GM13976 (cell line): ENCODE data around the gene FAXDC2.

Experiments
- DNase-seq: peaks from one replicate; pipeline ENCODE4 v3.0.0; 2012; ENCODE audit warnings: low spot score
- CTCF ChIP-seq: IDR thresholded peaks from 2 replicates; pipeline ENCODE4 v1.5.1; 2012; ENCODE audit warnings: borderline replicate concordance, mild to moderate bottlenecking; ENCODE audit not compliant: insufficient read depth; ENCODE audit errors: extremely low read depth, missing control alignments, control extremely low read depth
- in situ Hi-C: fragments of 300-500 bp; cut with MboI; formaldehyde crosslinking; loops from one replicate; pipeline ENCODE4 v1.12.0; 2022; ENCODE audit warnings: low sequenced_read_pairs, mixed read lengths, inconsistent platforms; ENCODE audit not compliant: unreplicated experiment

The FAXDC2 gene

DNA sequence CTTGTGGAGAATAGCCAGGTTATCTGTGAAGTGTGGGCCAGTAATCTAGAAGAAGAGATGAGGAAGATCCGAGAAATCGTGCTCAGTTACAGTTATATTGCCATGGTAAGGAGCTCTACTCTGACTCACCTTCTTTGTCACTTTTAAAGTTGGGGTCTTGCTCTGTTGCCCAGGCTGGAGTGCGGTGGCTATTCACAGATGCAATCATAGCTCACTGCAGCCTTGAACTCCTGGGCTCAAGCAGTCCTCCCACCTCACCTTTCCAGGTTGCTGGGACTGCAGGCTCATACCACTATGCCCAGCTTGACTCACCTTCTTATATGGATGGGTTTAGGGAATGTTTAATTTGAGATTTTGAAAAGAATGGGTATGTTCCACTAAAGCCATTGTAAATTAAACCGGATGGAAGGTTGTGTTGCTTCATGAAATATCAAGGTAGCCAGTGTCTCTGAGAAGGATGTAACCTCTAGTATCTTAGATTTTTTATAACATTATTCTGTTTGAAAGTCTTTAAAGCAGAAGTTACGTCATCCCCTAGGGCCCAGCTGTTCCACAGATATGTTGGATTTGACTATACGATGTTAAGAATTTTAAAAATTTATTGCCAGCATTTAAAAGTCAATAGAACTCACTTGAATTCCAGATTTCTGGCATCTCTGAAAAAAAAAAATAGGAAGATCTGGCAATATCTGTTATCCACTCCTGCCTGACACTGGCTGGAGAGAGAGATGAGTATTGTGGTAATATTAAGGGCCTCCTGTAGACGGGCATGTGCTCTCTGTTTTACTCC, 13.1 kb upstream of the FAXDC2 start:
- no peak for DNase-seq
- no peak for TF ChIP-seq CTCF
- in situ Hi-C loops: no loop called here

DNA sequence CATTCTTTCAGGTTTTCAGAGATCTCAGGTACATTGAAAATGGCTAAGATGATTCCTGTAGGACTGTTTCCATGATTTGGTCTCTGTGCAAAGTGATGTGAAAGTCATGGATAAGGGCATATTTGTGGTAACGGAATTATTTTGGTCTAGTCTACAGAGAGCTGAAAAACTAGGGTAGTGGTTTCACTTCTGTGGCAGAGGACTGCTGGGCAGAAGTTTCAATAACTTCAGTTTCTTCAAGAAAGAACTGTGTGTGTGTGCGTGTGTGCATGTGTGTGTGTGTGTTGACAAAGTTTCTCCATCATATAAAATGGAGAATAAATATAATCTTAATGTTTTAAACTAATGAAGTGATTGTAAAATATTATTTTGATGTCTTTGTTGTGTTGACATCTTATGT, 12.4 kb upstream of the FAXDC2 start:
- DNase-seq: no peak
- TF ChIP-seq CTCF: no peak
- in situ Hi-C loops: no loop called here

DNA sequence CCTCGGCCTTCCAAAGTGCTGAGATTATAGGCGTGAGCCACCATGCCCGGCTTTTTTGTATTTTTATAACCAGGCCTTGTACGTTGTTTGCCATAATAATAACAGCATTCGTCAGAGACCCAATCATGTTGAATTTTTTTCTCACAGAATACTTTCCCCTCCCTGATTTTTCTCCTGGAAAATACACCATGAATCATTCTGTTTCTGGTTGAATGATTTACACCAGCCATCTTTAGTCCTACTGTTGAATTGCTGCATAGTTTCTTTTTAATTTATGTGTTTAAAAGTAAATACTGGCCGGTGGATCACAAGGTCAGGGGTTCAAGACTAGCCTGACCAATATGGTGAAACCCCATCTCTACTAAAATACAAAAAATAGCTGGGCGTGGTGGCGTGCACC, 11.5 kb upstream of the FAXDC2 start:
- no peak for DNase-seq
- in situ Hi-C loops: no loop called here
- no peak for TF ChIP-seq CTCF

DNA sequence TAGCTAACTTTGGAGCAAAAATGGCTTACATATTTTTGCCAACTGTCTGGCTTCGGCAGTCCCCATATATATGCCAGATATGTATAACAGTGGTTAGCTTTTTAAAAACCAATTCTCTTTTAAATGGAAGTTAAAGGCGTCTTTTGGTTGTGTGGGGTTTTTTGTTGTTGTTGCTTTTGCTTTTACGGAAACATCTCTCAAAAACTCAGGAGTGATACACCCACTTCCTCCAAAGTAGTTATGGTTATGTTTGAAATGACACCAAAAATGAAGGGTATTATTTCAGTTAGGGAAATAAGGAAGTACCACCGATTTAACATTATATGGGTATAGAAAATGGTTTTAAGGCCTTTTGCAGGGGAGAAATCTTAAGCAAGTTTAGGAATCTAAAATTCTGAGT, 10.4 kb upstream of the FAXDC2 start:
- in situ Hi-C loops: no loop called here
- TF ChIP-seq CTCF: no peak
- DNase-seq: no peak

- DNase-seq: no peak
- in situ Hi-C loops: no loop called here
Observed at GRCh38 chr5:154860123-154860522, 9.7 kb upstream of the FAXDC2 start.

More at GRCh38 chr5:154860123-154860522, 9.7 kb upstream of the FAXDC2 start:
- no peak for TF ChIP-seq CTCF
